Caco-2 (cell line): ENCODE measurements around the gene MLLT10. TPM values are rescaled to one million over a fixed set of nuclear protein-coding genes. Genes with fewer than 3 reads are reported as not detected.
"Not testable (repeated sequence)": the region's sequence is repeated elsewhere in the genome, so short reads cannot be mapped to it uniquely, and the experiment has no call there.

Experiments
- BruUV-seq: library from RNA; stranded (reverse); fragments of 400-500 nt; replicated peaks from 2 replicates; lab custom pipeline; 2021; lab: Mats Ljungman, UMichigan
- CTCF ChIA-PET: fragments of 300-600 bp; sonication (Branson Sonifier 250); formaldehyde crosslinking; loops from one replicate; lab custom pipeline; 2022; ENCODE audit warnings: antibody characterized with exemption; lab: Charles Lee
- POLR2A ChIA-PET: fragments of 300-600 bp; sonication (Branson Sonifier 250); formaldehyde crosslinking; loops from one replicate; lab custom pipeline; 2022; ENCODE audit warnings: antibody characterized with exemption; lab: Charles Lee
- DNase-seq, 2 experiments: peaks; one replicate each; pipeline versions ENCODE4 v3.0.0 to v3.0.0-alpha.2; 2020 to 2022
- H3K27me3 ChIP-seq: replicated peaks from 2 replicates; pipeline ENCODE4 v1.6.0; 2011; ENCODE audit warnings: low read length; ENCODE audit not compliant: control insufficient read depth, insufficient read depth
- H3K36me3 ChIP-seq: 2 replicates; pipeline ENCODE4 v1.5.1; 2011; ENCODE audit warnings: low read length; ENCODE audit not compliant: control insufficient read depth, insufficient read depth
- H3K4me1 ChIP-seq: fragments of 250-450 bp; sonication (Bioruptor Pico); 2 replicates; pipeline ENCODE4 v1.5.1; 2020; ENCODE audit warnings: mild to moderate bottlenecking
- H3K4me3 ChIP-seq: 2 replicates; pipeline ENCODE4 v1.5.1; 2011; ENCODE audit warnings: low read depth, mild to moderate bottlenecking, control low read depth, low read length
- H3K9me3 ChIP-seq: fragments of 250-450 bp; sonication (Bioruptor Pico); 2 replicates; pipeline ENCODE4 v1.5.1; 2020; ENCODE audit warnings: mild to moderate bottlenecking, moderate library complexity
- H3K27ac Mint-ChIP-seq: one replicate; pipeline ENCODE4 v1.8.0; 2022; ENCODE audit warnings: mixed read lengths; ENCODE audit not compliant: unreplicated experiment
- H3K27me3 Mint-ChIP-seq: one replicate; pipeline ENCODE4 v1.8.0; 2022; ENCODE audit warnings: mixed read lengths; ENCODE audit not compliant: insufficient read depth, unreplicated experiment
- H3K36me3 Mint-ChIP-seq: one replicate; pipeline ENCODE4 v1.8.0; 2022; ENCODE audit warnings: mild to moderate bottlenecking, mixed read lengths; ENCODE audit not compliant: insufficient read depth, unreplicated experiment
- H3K4me1 Mint-ChIP-seq: one replicate; pipeline ENCODE4 v1.8.0; 2022; ENCODE audit warnings: low read depth, mixed read lengths; ENCODE audit not compliant: unreplicated experiment
- H3K4me3 Mint-ChIP-seq: one replicate; pipeline ENCODE4 v1.8.0; 2022; ENCODE audit warnings: mild to moderate bottlenecking, moderate library complexity, mixed read lengths; ENCODE audit not compliant: unreplicated experiment
- H3K9me3 Mint-ChIP-seq: one replicate; pipeline ENCODE4 v1.8.0; 2022; ENCODE audit warnings: mixed read lengths; ENCODE audit not compliant: unreplicated experiment
- intact Hi-C: fragments of 100-400 bp; cut with micrococcal nuclease; formaldehyde crosslinking; loops from one replicate; pipeline ENCODE4 v1.10.0; 2022; ENCODE audit not compliant: unreplicated experiment
- total RNA-seq: library from RNA; stranded (reverse); gene quantifications from 2 replicates; pipeline ENCODE4 v1.2.3, GENCODE V29; 2022
- TF ChIP-seq, protein P1 (sequence below), 2 experiments: fragments of 200-600 bp in 1 of 2; IDR thresholded peaks; 1 replicate in 1 of 2; 2 replicates in 1 of 2; pipeline versions ENCODE4 v1.5.1 to v1.8.0; 2011 to 2022; ENCODE audit warnings: antibody characterized with exemption in 1 of 2, control low read depth in 1 of 2, inconsistent platforms in 1 of 2, low read depth in 1 of 2, low read length in 1 of 2, mild to moderate bottlenecking in 1 of 2, moderate library complexity in 1 of 2; ENCODE audit not compliant: insufficient read depth in 1 of 2, severe bottlenecking in 1 of 2, unreplicated experiment in 1 of 2

Gene MLLT10
- total RNA-seq, 1 experiment from 2014 or later: 84.3 TPM

DNA sequence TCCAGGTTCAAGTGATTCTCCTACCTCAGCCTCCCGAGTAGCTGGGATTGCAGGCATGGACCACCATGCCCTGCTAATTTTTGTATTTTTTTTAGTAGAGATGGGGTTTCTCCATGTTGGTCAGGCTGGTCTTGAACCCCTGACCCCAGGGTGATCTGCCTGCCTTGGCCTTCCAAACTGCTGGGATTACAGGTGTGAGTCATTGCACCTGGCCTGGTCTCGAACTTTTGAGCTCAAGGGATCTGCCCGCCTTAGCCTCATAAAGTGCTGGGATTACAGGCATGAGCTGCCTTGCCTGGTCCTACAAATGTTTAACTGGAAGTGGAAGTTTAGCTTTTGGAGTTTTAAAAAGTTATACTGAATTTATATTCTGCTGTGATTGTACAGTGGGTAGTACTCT, 2.8 kb downstream of the MLLT10 start:
- POLR2A ChIA-PET: interaction anchor here (0.5 kb wide), 1 partner anchor 43 kb away, joined by 10 read pairs; no protein-coding TSS in a partner anchor
- H3K27me3 Mint-ChIP-seq: no peaks in the 10 kb centered on the region
- Histone ChIP-seq H3K9me3 (no peaks in the 10 kb centered on the region), H3K4me3 (no peak overlapping the region), H3K36me3 (peaks cover 2% of the 10 kb centered on the region), H3K27me3 (no peaks in the 10 kb centered on the region), H3K4me1 (peaks cover 16% of the 10 kb centered on the region; the same call in 1 of the 2 replicates)
- H3K9me3 Mint-ChIP-seq: no peaks in the 10 kb centered on the region
- peaks cover 81% of the 10 kb centered on the region for H3K36me3 Mint-ChIP-seq
- TF ChIP-seq, protein P1, sequence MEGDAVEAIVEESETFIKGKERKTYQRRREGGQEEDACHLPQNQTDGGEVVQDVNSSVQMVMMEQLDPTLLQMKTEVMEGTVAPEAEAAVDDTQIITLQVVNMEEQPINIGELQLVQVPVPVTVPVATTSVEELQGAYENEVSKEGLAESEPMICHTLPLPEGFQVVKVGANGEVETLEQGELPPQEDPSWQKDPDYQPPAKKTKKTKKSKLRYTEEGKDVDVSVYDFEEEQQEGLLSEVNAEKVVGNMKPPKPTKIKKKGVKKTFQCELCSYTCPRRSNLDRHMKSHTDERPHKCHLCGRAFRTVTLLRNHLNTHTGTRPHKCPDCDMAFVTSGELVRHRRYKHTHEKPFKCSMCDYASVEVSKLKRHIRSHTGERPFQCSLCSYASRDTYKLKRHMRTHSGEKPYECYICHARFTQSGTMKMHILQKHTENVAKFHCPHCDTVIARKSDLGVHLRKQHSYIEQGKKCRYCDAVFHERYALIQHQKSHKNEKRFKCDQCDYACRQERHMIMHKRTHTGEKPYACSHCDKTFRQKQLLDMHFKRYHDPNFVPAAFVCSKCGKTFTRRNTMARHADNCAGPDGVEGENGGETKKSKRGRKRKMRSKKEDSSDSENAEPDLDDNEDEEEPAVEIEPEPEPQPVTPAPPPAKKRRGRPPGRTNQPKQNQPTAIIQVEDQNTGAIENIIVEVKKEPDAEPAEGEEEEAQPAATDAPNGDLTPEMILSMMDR (IDR thresholded peaks at IDR 0.05; ENCODE audit: insufficient read depth in 1 of 2, low read depth in 1 of 2, low read length in 1 of 2, severe bottlenecking in 1 of 2, unreplicated experiment in 1 of 2): no peak
- H3K4me3 Mint-ChIP-seq: no peak overlapping the region
- H3K27ac Mint-ChIP-seq: no peak overlapping the region
- CTCF ChIA-PET: interaction anchor here (0.7 to 0.9 kb wide), 2 partner anchors 41 to 188 kb away, joined by 3 read pairs; no protein-coding TSS in a partner anchor
- intact Hi-C loops: no loop called here
- H3K4me1 Mint-ChIP-seq: peaks cover 7% of the 10 kb centered on the region
- BruUV-seq: no TSS peak
- no peak for DNase-seq

DNA sequence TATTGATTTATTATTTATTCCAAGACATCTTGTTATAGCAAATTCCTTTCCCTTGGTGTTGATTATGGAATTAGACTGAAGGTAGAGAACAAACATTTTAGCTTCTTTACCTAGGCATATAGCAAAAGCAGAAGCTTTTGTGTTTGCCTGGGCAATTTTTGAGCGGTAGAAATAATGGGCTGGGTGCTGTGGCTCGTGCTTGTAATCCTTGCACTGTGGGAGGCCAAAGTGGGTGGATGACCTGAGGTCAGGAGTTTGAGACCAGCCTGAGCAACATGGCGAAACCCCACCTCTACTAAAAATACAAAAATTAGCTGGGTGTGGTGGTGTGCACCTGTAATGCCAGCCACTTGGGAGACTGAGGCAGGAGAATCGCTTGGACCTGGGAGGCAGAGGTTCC, 6.7 kb downstream of the MLLT10 start:
- CTCF ChIA-PET: interaction anchor here (1.1 kb wide), 1 partner anchor 38 kb away, joined by 5 read pairs; no protein-coding TSS in a partner anchor
- H3K36me3 ChIP-seq, H3K4me1 Mint-ChIP-seq, H3K4me1 ChIP-seq, BruUV-seq, POLR2A ChIA-PET, H3K27me3 ChIP-seq, H3K27ac Mint-ChIP-seq, H3K4me3 ChIP-seq, H3K27me3 Mint-ChIP-seq, H3K9me3 Mint-ChIP-seq, intact Hi-C loops, H3K4me3 Mint-ChIP-seq, DNase-seq, H3K9me3 ChIP-seq: not testable (repeated sequence)
- peaks cover 91% of the 10 kb centered on the region for H3K36me3 Mint-ChIP-seq

- H3K4me3 Mint-ChIP-seq: no peak overlapping the region
- no TSS peak for BruUV-seq
- H3K9me3 Mint-ChIP-seq: no peaks in the 10 kb centered on the region
- no peak overlapping the region for H3K27ac Mint-ChIP-seq
- Histone ChIP-seq H3K27me3 (no peaks in the 10 kb centered on the region), H3K4me1 (no peaks in the 10 kb centered on the region), H3K9me3 (no peaks in the 10 kb centered on the region), H3K36me3 (peaks cover 4% of the 10 kb centered on the region), H3K4me3 (no peak overlapping the region)
- TF ChIP-seq, protein P1 (IDR thresholded peaks at IDR 0.05; ENCODE audit: insufficient read depth in 1 of 2, low read depth in 1 of 2, low read length in 1 of 2, severe bottlenecking in 1 of 2, unreplicated experiment in 1 of 2): no peak
- no peaks in the 10 kb centered on the region for H3K4me1 Mint-ChIP-seq
- peaks cover 92% of the 10 kb centered on the region for H3K36me3 Mint-ChIP-seq
- H3K27me3 Mint-ChIP-seq: no peaks in the 10 kb centered on the region
- intact Hi-C loops: no loop called here
- ChIA-PET CTCF (no interaction called here), POLR2A (interaction anchor here (0.6 kb wide), 1 partner anchor 217 kb away, joined by 7 read pairs; no protein-coding TSS in a partner anchor)
- DNase-seq: no peak
These were observed 13.2 kb downstream of the MLLT10 start for GRCh38 chr10:21547246-21547645.
